GM10266 (cell line): ENCODE data around the gene DAPK1.

ENCODE experiments used
- DNase-seq: peaks from one replicate; pipeline ENCODE4 v3.0.0; 2012; ENCODE audit errors: extremely low spot score
- TF ChIP-seq, protein P1 (sequence below): IDR thresholded peaks from 2 replicates; pipeline ENCODE4 v1.5.1; 2012; ENCODE audit warnings: mild to moderate bottlenecking, low read depth; ENCODE audit not compliant: control insufficient read depth, insufficient read depth; ENCODE audit errors: missing control alignments

DAPK1 gene

DNA sequence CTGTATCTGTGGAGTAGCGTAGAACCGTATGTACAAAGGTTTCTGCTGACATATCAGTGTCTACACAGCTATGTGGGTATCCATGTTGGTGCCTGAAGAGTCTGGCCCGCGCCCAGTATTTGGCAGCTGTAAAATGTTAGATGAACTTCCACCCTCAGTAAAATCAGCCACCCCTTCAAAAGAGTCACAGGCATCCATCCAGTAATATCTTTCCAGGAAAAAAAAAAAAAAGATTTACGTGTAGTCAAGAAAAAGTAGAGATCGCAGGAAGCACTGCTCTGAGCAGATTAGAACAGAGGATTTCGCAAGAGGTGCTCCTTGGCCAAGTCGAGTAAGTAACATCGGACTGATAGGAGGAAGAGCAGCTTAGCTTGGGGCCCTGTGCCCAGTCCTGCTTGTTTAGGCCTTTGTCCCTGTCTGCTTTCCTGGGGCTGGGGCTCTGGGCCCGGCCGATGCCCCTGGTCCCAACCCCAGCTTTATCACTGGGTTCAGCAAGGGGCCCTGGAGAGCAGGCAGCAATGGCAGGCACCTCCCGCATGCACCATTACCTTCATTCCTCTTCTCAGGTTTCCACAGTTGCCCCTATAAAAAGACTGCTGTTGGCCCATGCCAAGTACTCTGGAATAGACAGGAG is 21.2 kb downstream of the DAPK1 start:
- DNase-seq = no peak

DNA sequence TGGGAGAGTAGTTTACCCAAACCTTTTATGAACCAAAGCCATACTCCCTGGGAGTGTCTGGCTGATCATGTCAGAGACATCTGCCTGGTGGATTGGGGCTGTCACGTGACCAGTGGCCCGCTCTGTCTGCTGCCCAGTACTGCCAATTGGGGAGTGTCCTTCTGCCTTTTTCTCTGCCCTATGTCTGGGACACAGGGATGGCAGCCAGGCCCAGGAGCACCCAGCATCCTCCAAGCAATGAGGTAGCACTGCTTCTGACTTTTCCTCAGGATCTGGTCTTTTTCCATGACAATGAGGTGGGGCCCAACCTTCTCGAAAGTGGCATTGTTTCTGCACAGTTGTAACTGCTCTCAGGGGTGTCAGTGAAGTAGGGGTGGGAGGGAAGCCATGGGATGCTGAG is 21.8 kb downstream of the DAPK1 start:
- DNase-seq = no peak
- TF ChIP-seq, protein P1, sequence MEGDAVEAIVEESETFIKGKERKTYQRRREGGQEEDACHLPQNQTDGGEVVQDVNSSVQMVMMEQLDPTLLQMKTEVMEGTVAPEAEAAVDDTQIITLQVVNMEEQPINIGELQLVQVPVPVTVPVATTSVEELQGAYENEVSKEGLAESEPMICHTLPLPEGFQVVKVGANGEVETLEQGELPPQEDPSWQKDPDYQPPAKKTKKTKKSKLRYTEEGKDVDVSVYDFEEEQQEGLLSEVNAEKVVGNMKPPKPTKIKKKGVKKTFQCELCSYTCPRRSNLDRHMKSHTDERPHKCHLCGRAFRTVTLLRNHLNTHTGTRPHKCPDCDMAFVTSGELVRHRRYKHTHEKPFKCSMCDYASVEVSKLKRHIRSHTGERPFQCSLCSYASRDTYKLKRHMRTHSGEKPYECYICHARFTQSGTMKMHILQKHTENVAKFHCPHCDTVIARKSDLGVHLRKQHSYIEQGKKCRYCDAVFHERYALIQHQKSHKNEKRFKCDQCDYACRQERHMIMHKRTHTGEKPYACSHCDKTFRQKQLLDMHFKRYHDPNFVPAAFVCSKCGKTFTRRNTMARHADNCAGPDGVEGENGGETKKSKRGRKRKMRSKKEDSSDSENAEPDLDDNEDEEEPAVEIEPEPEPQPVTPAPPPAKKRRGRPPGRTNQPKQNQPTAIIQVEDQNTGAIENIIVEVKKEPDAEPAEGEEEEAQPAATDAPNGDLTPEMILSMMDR = no peak

More for the DNA sequence above, 21.2 kb downstream of the DAPK1 start:
- TF ChIP-seq, protein P1 = no peak

DNA sequence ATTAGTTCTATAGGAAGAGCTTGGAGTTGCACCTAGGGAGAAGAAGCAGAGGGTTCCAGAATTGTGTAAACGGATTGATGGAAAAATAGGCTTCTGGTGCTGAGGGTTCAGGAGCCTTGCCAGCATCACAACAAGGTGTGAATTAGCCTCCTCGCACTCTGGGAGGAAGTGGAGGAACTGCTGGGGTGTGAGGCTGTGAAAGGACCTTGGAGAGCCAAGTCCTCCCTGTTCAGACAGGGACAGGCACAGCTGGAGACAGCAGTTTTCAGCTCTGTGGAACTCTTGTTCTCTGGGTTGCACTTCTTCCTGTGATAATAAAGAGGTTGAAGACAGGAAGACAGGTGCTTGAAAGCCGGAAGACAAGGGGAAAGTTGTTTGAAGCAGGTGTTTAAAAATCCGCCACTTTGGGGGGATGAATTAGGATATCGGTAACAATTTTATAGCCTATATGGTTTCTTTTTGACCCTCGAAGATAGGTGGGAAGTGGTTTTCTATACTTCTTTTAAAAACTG is 22.6 kb downstream of the DAPK1 start:
- TF ChIP-seq, protein P1 = no peak
- DNase-seq = no peak

DNA sequence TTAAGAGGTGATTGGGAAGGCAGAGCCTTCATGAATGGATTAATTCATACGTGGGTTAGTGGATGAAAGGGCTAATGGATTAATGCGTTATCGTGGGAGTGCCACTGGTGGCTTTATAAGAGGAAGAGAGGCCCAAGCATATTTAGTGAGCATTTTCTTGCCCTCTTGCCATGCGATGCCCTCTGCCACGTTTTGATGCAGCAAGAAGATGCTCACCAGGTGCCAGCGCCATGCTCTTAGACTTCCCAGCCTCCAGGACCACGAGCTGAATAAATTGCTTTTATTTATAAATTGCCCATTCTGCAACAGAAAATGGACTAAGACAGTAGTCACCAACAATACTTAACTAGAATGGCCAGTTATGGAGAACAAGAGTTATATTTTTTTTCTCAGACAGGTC is 24.2 kb downstream of the DAPK1 start:
- DNase-seq = no peak
- TF ChIP-seq, protein P1 = no peak

DNA sequence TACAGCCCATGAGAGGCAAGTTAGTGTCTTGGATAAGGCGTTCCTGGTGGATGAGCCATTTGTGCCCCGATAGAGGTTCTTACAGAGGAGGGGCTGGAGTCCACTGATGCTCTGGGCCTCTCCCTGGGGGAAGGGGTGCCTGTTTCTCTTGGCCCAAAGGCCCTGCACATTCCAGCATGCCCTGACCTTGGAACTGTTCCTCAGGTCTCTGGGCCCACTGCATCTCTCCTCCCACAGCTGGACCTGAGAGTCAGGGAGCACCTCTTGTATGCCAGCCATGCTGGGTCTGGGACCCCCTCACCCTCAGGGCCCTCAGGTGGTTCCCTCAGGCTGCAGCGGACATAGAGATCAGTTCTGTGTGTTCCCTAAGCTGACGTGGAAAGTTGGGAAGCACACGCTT is 26.4 kb downstream of the DAPK1 start:
- DNase-seq = no peak
- TF ChIP-seq, protein P1 = no peak

DNA sequence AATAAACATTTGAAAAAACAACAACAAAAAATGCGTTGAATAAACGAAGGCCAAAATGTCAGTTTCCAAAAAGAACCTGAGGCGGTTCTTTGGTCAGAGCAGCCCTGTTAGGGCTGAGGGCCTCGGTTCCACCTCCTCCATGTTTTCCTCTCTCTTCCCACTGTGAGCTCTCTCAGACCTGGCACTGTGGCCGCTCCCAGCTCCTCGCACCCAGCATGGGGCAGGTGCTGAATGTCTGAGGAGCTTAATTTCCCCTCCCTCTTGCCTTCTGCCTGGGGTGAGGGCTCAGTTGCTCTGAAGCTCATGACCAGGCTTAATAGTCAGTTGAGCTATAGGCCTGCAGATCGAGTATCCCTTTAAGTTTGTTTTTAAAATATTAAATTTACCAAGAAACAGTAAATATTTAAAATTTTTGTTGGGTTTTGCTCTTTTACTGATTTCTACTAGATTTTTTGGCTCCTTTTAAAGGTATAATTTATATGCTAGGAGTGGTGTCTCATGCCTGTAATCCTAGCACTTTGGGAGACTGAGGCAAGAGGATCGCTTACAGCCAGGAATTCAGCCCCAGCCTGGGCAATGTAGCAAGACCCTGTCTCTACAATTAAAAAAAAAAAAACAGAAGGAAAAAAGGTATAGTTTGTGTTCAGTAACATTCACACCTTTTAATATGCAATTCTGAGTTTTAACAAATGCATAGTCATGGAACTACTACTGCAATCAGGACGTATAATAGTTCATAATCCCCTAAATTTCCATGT is 28.1 kb downstream of the DAPK1 start:
- DNase-seq = no peak
- TF ChIP-seq, protein P1 = no peak
